ENCODE results near the gene TBC1D1.

The TBC1D1 gene

DNA sequence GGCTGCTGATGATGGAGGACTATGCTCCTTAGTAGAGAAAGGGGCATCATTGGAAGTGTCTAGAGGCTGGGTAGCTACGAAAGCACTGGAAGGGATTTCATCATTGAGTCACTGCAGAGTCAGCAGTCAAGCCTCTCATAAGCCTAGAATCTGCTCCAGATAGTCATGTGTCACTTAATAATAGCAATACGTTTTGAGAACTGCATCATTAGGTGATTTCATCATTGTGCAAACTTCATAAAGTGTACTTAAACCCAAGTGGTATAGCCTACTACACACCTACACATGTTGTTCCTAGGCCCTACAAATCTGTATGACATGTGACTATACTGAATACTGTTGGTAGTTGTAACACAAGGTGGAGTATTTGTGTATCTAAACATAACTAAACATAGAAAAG, 234.9 kb downstream of the TBC1D1 start:
- H3K9me3 ChIP-seq (ENCODE audit: insufficient read depth, low read depth, low read length), result no peaks in the 10 kb centered on the region
- H4K12ac ChIP-seq (ENCODE audit: low read depth, low read length), result no peak overlapping the region
- H3K9ac ChIP-seq (ENCODE audit: low read length), result no peak overlapping the region
- H4K8ac ChIP-seq (ENCODE audit: low read depth, low read length), result no peak overlapping the region
- H3K36me3 ChIP-seq (ENCODE audit: control insufficient read depth in 1 of 2, insufficient read depth in 2 of 2, low read length in 2 of 2), result peaks cover 8 to 17% of the 10 kb centered on the region in 2 experiments
- H2BK5ac ChIP-seq (ENCODE audit: low read depth, low read length, poor library complexity), result no peak overlapping the region
- H3K23ac ChIP-seq (ENCODE audit: low read length), result no peak overlapping the region
- H3K27ac ChIP-seq (ENCODE audit: low read depth, low read length), result no peak overlapping the region
- peaks cover 22 to 24% of the 10 kb centered on the region in 2 experiments for H3K4me1 ChIP-seq (ENCODE audit: control insufficient read depth in 1 of 2, insufficient read depth in 2 of 2, low read length in 2 of 2)
- H3K18ac ChIP-seq (ENCODE audit: low read length), result no peak overlapping the region
- H3K4ac ChIP-seq (ENCODE audit: low read depth, low read length), result no peak overlapping the region
- H2BK12ac ChIP-seq (ENCODE audit: low read length), result peak overlapping the region; percentile 30
- no peak overlapping the region for H2BK120ac ChIP-seq (ENCODE audit: insufficient read depth, low read length, poor library complexity)
- peaks cover 9% of the 10 kb centered on the region for H3K79me1 ChIP-seq (ENCODE audit: low read length)
- H3K4me3 ChIP-seq (ENCODE audit: low read depth, low read length), result no peak overlapping the region
- H4K91ac ChIP-seq (ENCODE audit: low read depth, low read length), result no peak overlapping the region
- no peaks in the 10 kb centered on the region for H3K27me3 ChIP-seq (ENCODE audit: insufficient read depth, low read length)
- DNase-seq, result no peak
- no peak overlapping the region for H2AK5ac ChIP-seq (ENCODE audit: low read length)
- H3K4me2 ChIP-seq (ENCODE audit: low read length), result no peak overlapping the region
- peaks cover 2% of the 10 kb centered on the region for H3K79me2 ChIP-seq (ENCODE audit: control insufficient read depth, insufficient read depth, low read length, poor library complexity)
- no CpG with 5 or more reads among the region's 2 CpGs for WGBS (ENCODE audit: extremely low coverage, insufficient coverage, insufficient read length)
- no peak overlapping the region for H3K14ac ChIP-seq (ENCODE audit: low read length)
- H2AFZ ChIP-seq (ENCODE audit: insufficient read depth, low read length, poor library complexity), result no peak overlapping the region

- Histone ChIP-seq H3K23ac (ENCODE audit: low read length) (no peak overlapping the region), H3K14ac (ENCODE audit: low read length) (no peak overlapping the region), H2BK12ac (ENCODE audit: low read length) (peak overlapping the region; percentile 62), H2BK5ac (ENCODE audit: low read depth, low read length, poor library complexity) (no peak overlapping the region), H3K36me3 (ENCODE audit: control insufficient read depth in 1 of 2, insufficient read depth in 2 of 2, low read length in 2 of 2) (peaks cover 5 to 15% of the 10 kb centered on the region in 2 experiments), H3K4me1 (ENCODE audit: control insufficient read depth in 1 of 2, insufficient read depth in 2 of 2, low read length in 2 of 2) (peaks cover 24 to 27% of the 10 kb centered on the region in 2 experiments), H4K91ac (ENCODE audit: low read depth, low read length) (peak overlapping the region; percentile 29), H3K79me1 (ENCODE audit: low read length) (peaks cover 7% of the 10 kb centered on the region), H3K27me3 (ENCODE audit: insufficient read depth, low read length) (no peaks in the 10 kb centered on the region), H3K18ac (ENCODE audit: low read length) (peak overlapping the region; percentile 69), H3K4me3 (ENCODE audit: low read depth, low read length) (no peak overlapping the region), H3K9ac (ENCODE audit: low read length) (no peak overlapping the region), H3K4ac (ENCODE audit: low read depth, low read length) (no peak overlapping the region), H2AFZ (ENCODE audit: insufficient read depth, low read length, poor library complexity) (no peak overlapping the region), H2AK5ac (ENCODE audit: low read length) (peak overlapping the region; percentile 44), H3K4me2 (ENCODE audit: low read length) (no peak overlapping the region), H4K12ac (ENCODE audit: low read depth, low read length) (no peak overlapping the region), H3K79me2 (ENCODE audit: control insufficient read depth, insufficient read depth, low read length, poor library complexity) (peaks cover 2% of the 10 kb centered on the region), H3K27ac (ENCODE audit: low read depth, low read length) (no peak overlapping the region), H2BK120ac (ENCODE audit: insufficient read depth, low read length, poor library complexity) (no peak overlapping the region), H4K8ac (ENCODE audit: low read depth, low read length) (no peak overlapping the region), H3K9me3 (ENCODE audit: insufficient read depth, low read depth, low read length) (no peaks in the 10 kb centered on the region)
- no peak for DNase-seq
- no CpG with 5 or more reads among the region's 7 CpGs for WGBS (ENCODE audit: extremely low coverage, insufficient coverage, insufficient read length)
These were observed 237.9 kb downstream of the TBC1D1 start for GRCh38 chr4:38128478-38129459.

GRCh38 chr4:38129460-38130227, 238.8 kb downstream of the TBC1D1 start:
- no peak overlapping the region for H2BK120ac ChIP-seq (ENCODE audit: insufficient read depth, low read length, poor library complexity)
- no peak overlapping the region for H3K4ac ChIP-seq (ENCODE audit: low read depth, low read length)
- peak overlapping the region; percentile 29 for H4K91ac ChIP-seq (ENCODE audit: low read depth, low read length)
- no peak overlapping the region for H3K4me2 ChIP-seq (ENCODE audit: low read length)
- peaks cover 2% of the 10 kb centered on the region for H3K79me2 ChIP-seq (ENCODE audit: control insufficient read depth, insufficient read depth, low read length, poor library complexity)
- DNase-seq, result no peak
- H3K27me3 ChIP-seq (ENCODE audit: insufficient read depth, low read length), result no peaks in the 10 kb centered on the region
- H3K4me1 ChIP-seq (ENCODE audit: control insufficient read depth in 1 of 2, insufficient read depth in 2 of 2, low read length in 2 of 2), result peaks cover 24 to 29% of the 10 kb centered on the region in 2 experiments
- H3K9ac ChIP-seq (ENCODE audit: low read length), result no peak overlapping the region
- no peak overlapping the region for H4K12ac ChIP-seq (ENCODE audit: low read depth, low read length)
- no peak overlapping the region for H3K23ac ChIP-seq (ENCODE audit: low read length)
- no peak overlapping the region for H2AFZ ChIP-seq (ENCODE audit: insufficient read depth, low read length, poor library complexity)
- H2BK5ac ChIP-seq (ENCODE audit: low read depth, low read length, poor library complexity), result no peak overlapping the region
- H2BK12ac ChIP-seq (ENCODE audit: low read length), result no peak overlapping the region
- H3K14ac ChIP-seq (ENCODE audit: low read length), result no peak overlapping the region
- H3K4me3 ChIP-seq (ENCODE audit: low read depth, low read length), result no peak overlapping the region
- H3K18ac ChIP-seq (ENCODE audit: low read length), result peak overlapping the region; percentile 69
- peak overlapping the region; percentile 44 for H2AK5ac ChIP-seq (ENCODE audit: low read length)
- peaks cover 6 to 16% of the 10 kb centered on the region in 2 experiments for H3K36me3 ChIP-seq (ENCODE audit: control insufficient read depth in 1 of 2, insufficient read depth in 2 of 2, low read length in 2 of 2)
- H4K8ac ChIP-seq (ENCODE audit: low read depth, low read length), result no peak overlapping the region
- H3K79me1 ChIP-seq (ENCODE audit: low read length), result peaks cover 7% of the 10 kb centered on the region
- H3K27ac ChIP-seq (ENCODE audit: low read depth, low read length), result no peak overlapping the region
- no CpG with 5 or more reads among the region's 7 CpGs for WGBS (ENCODE audit: extremely low coverage, insufficient coverage, insufficient read length)
- H3K9me3 ChIP-seq (ENCODE audit: insufficient read depth, low read depth, low read length), result no peaks in the 10 kb centered on the region

DNA sequence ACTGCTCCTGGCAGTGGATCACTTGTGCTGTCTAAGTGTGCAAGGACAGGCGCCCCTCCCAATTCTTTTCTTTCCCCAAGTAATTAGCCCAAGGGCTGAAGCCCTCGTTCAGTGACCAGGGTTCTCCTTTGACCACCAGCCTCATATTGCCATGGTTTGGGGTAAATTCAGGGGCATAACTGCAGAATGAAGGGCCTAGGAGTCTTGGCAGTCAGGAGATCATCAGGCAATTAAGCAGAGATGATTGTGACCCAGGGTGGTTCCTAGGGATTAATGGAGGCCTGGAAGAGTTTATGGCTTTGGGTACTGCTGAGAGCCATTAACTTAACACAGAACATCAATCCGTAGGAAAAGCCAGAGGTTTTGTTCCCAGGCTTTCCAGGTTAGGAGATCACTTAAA, 240.0 kb downstream of the TBC1D1 start:
- DNase-seq, result no peak
- Histone ChIP-seq H3K79me2 (ENCODE audit: control insufficient read depth, insufficient read depth, low read length, poor library complexity) (peaks cover 2% of the 10 kb centered on the region), H3K27ac (ENCODE audit: low read depth, low read length) (peak overlapping the region; percentile 8), H3K79me1 (ENCODE audit: low read length) (peaks cover 9% of the 10 kb centered on the region), H3K23ac (ENCODE audit: low read length) (no peak overlapping the region), H3K4ac (ENCODE audit: low read depth, low read length) (no peak overlapping the region), H3K36me3 (ENCODE audit: control insufficient read depth in 1 of 2, insufficient read depth in 2 of 2, low read length in 2 of 2) (peaks cover 7 to 20% of the 10 kb centered on the region in 2 experiments), H2BK120ac (ENCODE audit: insufficient read depth, low read length, poor library complexity) (no peak overlapping the region), H3K9ac (ENCODE audit: low read length) (no peak overlapping the region), H4K8ac (ENCODE audit: low read depth, low read length) (no peak overlapping the region), H2AK5ac (ENCODE audit: low read length) (no peak overlapping the region), H4K91ac (ENCODE audit: low read depth, low read length) (peak overlapping the region; percentile 25), H2BK5ac (ENCODE audit: low read depth, low read length, poor library complexity) (no peak overlapping the region), H3K27me3 (ENCODE audit: insufficient read depth, low read length) (no peaks in the 10 kb centered on the region), H3K4me1 (ENCODE audit: control insufficient read depth in 1 of 2, insufficient read depth in 2 of 2, low read length in 2 of 2) (peaks cover 26 to 30% of the 10 kb centered on the region in 2 experiments), H4K12ac (ENCODE audit: low read depth, low read length) (no peak overlapping the region), H2AFZ (ENCODE audit: insufficient read depth, low read length, poor library complexity) (no peak overlapping the region), H3K9me3 (ENCODE audit: insufficient read depth, low read depth, low read length) (no peaks in the 10 kb centered on the region), H2BK12ac (ENCODE audit: low read length) (peak overlapping the region; percentile 21), H3K4me2 (ENCODE audit: low read length) (no peak overlapping the region), H3K18ac (ENCODE audit: low read length) (no peak overlapping the region), H3K4me3 (ENCODE audit: low read depth, low read length) (no peak overlapping the region), H3K14ac (ENCODE audit: low read length) (no peak overlapping the region)
- WGBS (ENCODE audit: extremely low coverage, insufficient coverage, insufficient read length), result no CpG with 5 or more reads among the region's 3 CpGs

All from trophoblast cell (in vitro differentiated cells and primary cell).